ENCODE data around the gene LSR. TPM values are rescaled to one million over a fixed set of nuclear protein-coding genes. Genes with fewer than 3 reads are reported as not detected.

The LSR gene
- total RNA-seq, 1 donor from 2014 or later = 74.1 TPM

DNA sequence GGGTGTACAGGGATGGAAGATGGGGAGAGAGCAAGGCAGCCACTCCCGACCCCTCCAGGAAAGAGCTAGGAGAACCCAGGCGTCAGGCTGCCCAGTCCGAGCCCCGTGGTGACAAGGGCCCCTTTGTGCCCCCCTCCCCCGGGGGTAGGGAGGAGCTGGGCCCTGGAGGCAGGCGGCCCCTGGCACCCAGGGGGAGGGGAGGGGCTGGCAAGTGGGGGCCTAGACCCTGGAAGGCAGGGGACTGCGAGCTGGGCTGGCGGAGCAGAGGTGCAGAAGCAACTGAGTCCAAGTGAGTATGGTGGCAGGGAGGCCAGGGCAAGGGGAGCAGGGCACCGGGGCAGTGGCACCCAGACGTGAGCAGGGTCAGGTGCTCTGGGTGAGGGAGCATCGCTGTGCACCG, 43.1 kb downstream of the LSR start, which contains the start of gene MAG:
Gene MAG (plus strand): TSS at position 246 of the 400 bp plus-strand sequence. CDS start 3,248 bp downstream, outside the sequence.
- H3K27me3 ChIP-seq (ENCODE audit: low read depth) = peaks cover 15% of the 10 kb centered on the region
- TF ChIP-seq, protein P1, sequence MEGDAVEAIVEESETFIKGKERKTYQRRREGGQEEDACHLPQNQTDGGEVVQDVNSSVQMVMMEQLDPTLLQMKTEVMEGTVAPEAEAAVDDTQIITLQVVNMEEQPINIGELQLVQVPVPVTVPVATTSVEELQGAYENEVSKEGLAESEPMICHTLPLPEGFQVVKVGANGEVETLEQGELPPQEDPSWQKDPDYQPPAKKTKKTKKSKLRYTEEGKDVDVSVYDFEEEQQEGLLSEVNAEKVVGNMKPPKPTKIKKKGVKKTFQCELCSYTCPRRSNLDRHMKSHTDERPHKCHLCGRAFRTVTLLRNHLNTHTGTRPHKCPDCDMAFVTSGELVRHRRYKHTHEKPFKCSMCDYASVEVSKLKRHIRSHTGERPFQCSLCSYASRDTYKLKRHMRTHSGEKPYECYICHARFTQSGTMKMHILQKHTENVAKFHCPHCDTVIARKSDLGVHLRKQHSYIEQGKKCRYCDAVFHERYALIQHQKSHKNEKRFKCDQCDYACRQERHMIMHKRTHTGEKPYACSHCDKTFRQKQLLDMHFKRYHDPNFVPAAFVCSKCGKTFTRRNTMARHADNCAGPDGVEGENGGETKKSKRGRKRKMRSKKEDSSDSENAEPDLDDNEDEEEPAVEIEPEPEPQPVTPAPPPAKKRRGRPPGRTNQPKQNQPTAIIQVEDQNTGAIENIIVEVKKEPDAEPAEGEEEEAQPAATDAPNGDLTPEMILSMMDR (IDR thresholded peaks at IDR 0.05) = no peak
- no peak for ATAC-seq
- no peak within 1 kb of the TSS for H3K27ac ChIP-seq
- intact Hi-C loops (cut with DNase I) = no loop called here
- H3K4me3 ChIP-seq = no peak within 1 kb of the TSS
- H3K9me3 ChIP-seq = no peaks in the 10 kb centered on the region
- DNase-seq = no peak
- H3K36me3 ChIP-seq = no peaks in the 10 kb centered on the region
- no peaks in the 10 kb centered on the region for H3K4me1 ChIP-seq

DNA sequence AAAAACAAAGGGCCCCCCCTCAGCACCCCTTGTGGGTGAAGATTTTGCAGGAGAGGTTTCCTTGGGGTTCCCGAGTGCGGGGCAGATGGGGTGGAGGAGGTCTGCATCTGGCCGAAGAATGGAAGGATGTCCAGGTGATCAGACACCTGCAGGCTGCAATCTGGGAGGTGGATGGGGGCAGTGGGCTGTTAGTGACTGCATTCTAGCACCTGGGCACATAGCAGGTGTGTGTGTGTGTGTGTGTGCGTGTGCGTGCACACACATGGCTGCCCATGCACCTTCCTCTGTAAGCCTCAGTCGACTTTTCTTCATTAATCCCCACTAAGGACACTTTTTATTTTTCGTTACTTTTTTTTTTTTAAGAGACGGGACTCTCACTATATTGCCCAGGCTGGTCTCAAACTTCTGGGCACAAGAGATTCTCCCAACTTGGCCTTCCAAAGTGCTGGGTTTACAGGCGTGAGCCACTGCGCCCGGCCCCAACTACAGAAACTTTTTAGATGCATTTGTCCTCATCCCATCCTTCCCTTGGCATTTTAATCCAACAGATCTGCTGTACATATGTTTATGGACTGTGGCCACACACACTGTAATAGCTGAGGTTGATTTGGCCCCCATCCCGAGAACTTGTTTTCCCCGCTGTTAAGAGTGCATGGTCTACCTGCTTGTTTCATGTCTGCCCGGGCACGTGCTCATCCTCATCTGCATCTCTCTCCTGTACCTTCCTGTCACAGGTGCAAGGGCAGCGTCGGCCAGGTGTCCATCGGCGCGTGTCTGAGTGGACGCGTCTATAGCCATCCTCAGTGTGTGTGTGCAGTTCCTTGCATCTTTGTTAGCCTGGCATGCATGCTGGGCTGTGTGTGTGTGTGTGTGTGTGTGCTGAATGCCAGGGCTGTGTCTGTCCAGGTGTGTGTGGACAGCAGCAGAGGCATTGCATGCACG, 43.9 kb downstream of the LSR start:
- Histone ChIP-seq H3K36me3 (no peaks in the 10 kb centered on the region), H3K27me3 (ENCODE audit: low read depth) (peaks cover 10% of the 10 kb centered on the region), H3K9me3 (no peaks in the 10 kb centered on the region), H3K4me3 (no peak overlapping the region), H3K27ac (no peak overlapping the region), H3K4me1 (no peaks in the 10 kb centered on the region)
- TF ChIP-seq, protein P1 (IDR thresholded peaks at IDR 0.05) = no peak
- DNase-seq = no peak
- ATAC-seq = no peak
- intact Hi-C loops (cut with DNase I) = no loop called here

DNA sequence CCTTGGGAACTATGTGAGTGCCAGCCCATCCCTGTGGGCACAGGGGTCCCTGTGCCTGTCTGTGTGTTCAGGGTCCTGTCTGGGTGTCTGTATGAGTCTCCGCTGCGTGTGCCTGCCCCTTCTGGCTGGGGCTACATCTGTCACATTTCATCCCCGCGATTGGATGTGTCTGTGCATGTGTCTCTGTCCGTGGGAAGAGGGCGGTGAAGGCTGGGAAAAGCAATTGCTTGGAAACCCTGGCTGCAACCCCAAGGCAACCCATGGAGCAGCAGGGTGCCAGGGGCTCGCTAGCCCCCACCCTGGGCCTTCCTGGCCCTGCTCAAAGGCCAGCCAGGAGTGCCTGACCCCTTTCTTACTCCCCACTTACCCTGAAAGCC, 44.5 kb downstream of the LSR start:
- Histone ChIP-seq H3K27me3 (ENCODE audit: low read depth) (peaks cover 10% of the 10 kb centered on the region), H3K9me3 (no peaks in the 10 kb centered on the region), H3K4me1 (no peaks in the 10 kb centered on the region), H3K36me3 (no peaks in the 10 kb centered on the region), H3K27ac (no peak overlapping the region), H3K4me3 (no peak overlapping the region)
- no peak for DNase-seq
- no peak for ATAC-seq
- TF ChIP-seq, protein P1 (IDR thresholded peaks at IDR 0.05) = no peak
- intact Hi-C loops (cut with DNase I) = no loop called here

DNA sequence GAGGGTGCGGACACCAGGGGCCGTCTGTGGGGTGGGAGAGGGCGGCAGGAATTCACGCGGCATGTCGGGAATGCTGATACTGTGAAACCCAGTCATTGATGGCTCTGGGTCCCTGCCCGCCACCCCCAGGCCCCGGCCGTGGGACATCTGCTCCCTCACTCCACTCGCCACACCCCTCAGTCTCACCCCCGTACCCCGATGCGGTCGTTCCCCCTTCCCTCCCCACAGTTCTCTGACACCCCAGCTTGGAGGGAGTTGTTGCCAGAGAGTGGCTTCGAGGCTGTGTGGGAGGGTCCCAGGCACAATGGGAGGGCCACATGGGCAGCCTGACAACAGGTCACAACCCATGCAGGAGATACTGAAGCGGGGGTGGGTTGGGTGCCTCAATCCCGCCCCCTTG, 45.0 kb downstream of the LSR start:
- no peaks in the 10 kb centered on the region for H3K9me3 ChIP-seq

DNA sequence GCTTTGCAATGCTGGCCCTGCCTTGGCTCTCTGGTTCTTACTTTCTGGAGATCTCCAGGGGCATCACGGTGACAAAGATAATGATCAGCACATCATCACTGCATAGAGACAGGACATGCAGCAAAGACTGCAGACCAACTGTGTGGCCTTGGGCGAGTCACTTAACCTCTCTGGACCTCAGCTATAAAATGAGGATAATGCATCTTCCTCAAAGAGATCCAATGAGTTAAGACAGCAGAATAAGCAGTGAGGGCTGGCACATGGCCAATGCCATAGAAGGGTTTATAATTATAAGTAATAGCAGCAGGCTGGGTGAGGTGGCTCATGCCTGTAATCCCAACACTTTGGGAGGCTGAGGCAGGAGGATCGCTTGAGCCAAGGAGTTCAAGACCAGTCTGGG, 45.5 kb downstream of the LSR start:
- TF ChIP-seq, protein P1 (IDR thresholded peaks at IDR 0.05) = no peak
- DNase-seq (no peak), ATAC-seq (no peak)
- no peak overlapping the region for H3K27ac ChIP-seq
- no peaks in the 10 kb centered on the region for H3K4me1 ChIP-seq
- peaks cover 10% of the 10 kb centered on the region for H3K27me3 ChIP-seq (ENCODE audit: low read depth)
- no peaks in the 10 kb centered on the region for H3K9me3 ChIP-seq
- no peaks in the 10 kb centered on the region for H3K36me3 ChIP-seq
- intact Hi-C loops (cut with DNase I) = no loop called here
- H3K4me3 ChIP-seq = no peak overlapping the region

More for the DNA sequence above, 45.0 kb downstream of the LSR start:
- DNase-seq = no peak
- H3K27me3 ChIP-seq (ENCODE audit: low read depth) = peaks cover 10% of the 10 kb centered on the region
- intact Hi-C loops (cut with DNase I) = no loop called here
- no peaks in the 10 kb centered on the region for H3K4me1 ChIP-seq
- H3K4me3 ChIP-seq = no peak overlapping the region
- ATAC-seq = no peak
- H3K27ac ChIP-seq = no peak overlapping the region
- H3K36me3 ChIP-seq = no peaks in the 10 kb centered on the region
- TF ChIP-seq, protein P1 (IDR thresholded peaks at IDR 0.05) = no peak
